Measurements from ENCODE around the gene SMCO3.

DNA sequence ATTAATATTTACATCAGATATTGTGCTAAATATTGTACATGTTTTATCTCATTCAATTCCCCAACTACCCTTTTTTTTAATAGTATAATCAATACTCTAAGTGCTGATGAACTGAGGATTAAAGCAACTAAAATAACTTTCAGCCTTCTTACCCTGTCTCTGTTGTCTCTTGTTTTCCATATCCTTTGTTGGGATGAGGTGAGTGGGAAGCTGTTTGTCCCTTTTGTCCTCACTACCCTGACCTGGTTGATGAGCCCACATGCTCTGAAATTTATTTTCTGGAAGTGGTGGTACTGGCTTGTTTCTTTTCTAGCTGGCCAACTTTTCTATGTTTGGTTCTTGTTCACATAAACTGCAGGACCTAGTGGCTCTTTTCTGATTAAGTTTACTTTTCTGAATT lies 38.9 kb upstream of the SMCO3 start:
- TF ChIP-seq, protein P1, sequence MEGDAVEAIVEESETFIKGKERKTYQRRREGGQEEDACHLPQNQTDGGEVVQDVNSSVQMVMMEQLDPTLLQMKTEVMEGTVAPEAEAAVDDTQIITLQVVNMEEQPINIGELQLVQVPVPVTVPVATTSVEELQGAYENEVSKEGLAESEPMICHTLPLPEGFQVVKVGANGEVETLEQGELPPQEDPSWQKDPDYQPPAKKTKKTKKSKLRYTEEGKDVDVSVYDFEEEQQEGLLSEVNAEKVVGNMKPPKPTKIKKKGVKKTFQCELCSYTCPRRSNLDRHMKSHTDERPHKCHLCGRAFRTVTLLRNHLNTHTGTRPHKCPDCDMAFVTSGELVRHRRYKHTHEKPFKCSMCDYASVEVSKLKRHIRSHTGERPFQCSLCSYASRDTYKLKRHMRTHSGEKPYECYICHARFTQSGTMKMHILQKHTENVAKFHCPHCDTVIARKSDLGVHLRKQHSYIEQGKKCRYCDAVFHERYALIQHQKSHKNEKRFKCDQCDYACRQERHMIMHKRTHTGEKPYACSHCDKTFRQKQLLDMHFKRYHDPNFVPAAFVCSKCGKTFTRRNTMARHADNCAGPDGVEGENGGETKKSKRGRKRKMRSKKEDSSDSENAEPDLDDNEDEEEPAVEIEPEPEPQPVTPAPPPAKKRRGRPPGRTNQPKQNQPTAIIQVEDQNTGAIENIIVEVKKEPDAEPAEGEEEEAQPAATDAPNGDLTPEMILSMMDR (IDR thresholded peaks at IDR 0.05) = no peak
- TF ChIP-seq POLR2A (IDR thresholded peaks at IDR 0.05) (no peak), EP300 (IDR thresholded peaks at IDR 0.05) (no peak)

Measured in tibial nerve (tissue), 4 donors.